Right lobe of liver (tissue), 6 donors: Measurements from ENCODE around the gene PCNX1. TPM values are rescaled to one million over a fixed set of nuclear protein-coding genes. Genes with fewer than 3 reads are reported as not detected.

ENCODE experiments used
- ATAC-seq, 4 donors: fragments of 200-7000 bp; cut with Tn5 transposase; one replicate each; pipeline ENCODE4 v1.9.1; 2020; ENCODE audit warnings: mild to moderate bottlenecking in 4 of 4, moderate library complexity in 4 of 4
- DNase-seq, 3 donors: peaks; one replicate each; pipeline ENCODE4 v3.0.0-alpha.2; 2020
- H3K27ac ChIP-seq, 3 donors: fragments of 200-600 bp; one replicate each; pipeline ENCODE4 v1.8.0; 2022
- H3K27me3 ChIP-seq, 2 donors: fragments of 200-600 bp; one replicate each; pipeline ENCODE4 v1.8.0; 2022
- H3K36me3 ChIP-seq, 4 donors: fragments of 200-600 bp; sonication (generic) in 1 of 4; one replicate each; pipeline versions ENCODE4 v1.5.1 to v1.8.0; 2017 to 2022; ENCODE audit warnings: control low read depth in 1 of 4
- H3K4me1 ChIP-seq, 4 donors: fragments of 200-600 bp; sonication (generic) in 1 of 4; one replicate each; pipeline versions ENCODE4 v1.5.1 to v1.8.0; 2017 to 2022; ENCODE audit warnings: control low read depth in 1 of 4
- H3K4me3 ChIP-seq, 3 donors: fragments of 200-600 bp; one replicate each; pipeline ENCODE4 v1.8.0; 2022
- H3K9me3 ChIP-seq, 4 donors: fragments of 200-600 bp; sonication (generic) in 1 of 4; one replicate each; pipeline versions ENCODE4 v1.5.1 to v1.8.0; 2017 to 2022; ENCODE audit warnings: control low read depth in 1 of 4
- POLR2A ChIP-seq: fragments of 450-650 bp; IDR thresholded peaks from one replicate; pipeline ENCODE4 v1.6.1; 2017; ENCODE audit warnings: antibody characterized with exemption, mild to moderate bottlenecking
- WGBS: methylation state at CpG from one replicate; pipeline ENCODE4 v1.1.6; 2018; ENCODE audit warnings: low coverage, low lambda C conversion rate; ENCODE audit not compliant: insufficient coverage; ENCODE audit errors: missing lambda C conversion rate; 5-methylcytosine and 5-hydroxymethylcytosine counted together
- intact Hi-C, 2 donors: fragments of 100-400 bp; cut with DNase I; formaldehyde crosslinking; loops; one replicate each; pipeline versions ENCODE4 v1.11.2 to v1.14.1; 2022
- total RNA-seq, 6 experiments: library from RNA; depleted of rRNA in 2 of 6; stranded (reverse); fragments of >200 nt in 2 of 6; fragmentation: NEBNext Ultra II Directional in 3 of 6; extraction: Animal tissue kit (Norgen Biotek cat#: 25700) in 3 of 6; gene quantifications; one replicate each; pipeline versions ENCODE4 v1.1.0 to v1.2.4, GENCODE V29; 2016 to 2023
- TF ChIP-seq, protein P1 (sequence below), 4 donors: fragments of 200-600 bp in 3 of 4; fragments of 450-650 bp in 1 of 4; IDR thresholded peaks; one replicate each; pipeline versions ENCODE4 v1.5.1 to v1.8.0; 2016 to 2022; ENCODE audit warnings: antibody characterized with exemption in 4 of 4, mild to moderate bottlenecking in 2 of 4
- donor health status: DM: no; HTN: yes; CAD: no.
- donor health status: DM: no; HTN: no; CAD: no.
- donor health status: DM: no; HTN: no; CAD: no.
- donor health status: DM: no; HTN: yes; CAD: no.
- donor health status: DM: no; HTN: yes; CAD: no.

PCNX1 gene
- total RNA-seq, 6 experiments from 2014 or later = 25.4 to 33.2 (median 29.3) TPM

- ATAC-seq = peak in 1 of 4 donors; percentile 21
- DNase-seq = no peak
- intact Hi-C loops = no loop called here
- Histone ChIP-seq H3K9me3 (no peaks in the 10 kb centered on the region), H3K4me1 (no peaks in the 10 kb centered on the region), H3K27me3 (no peaks in the 10 kb centered on the region), H3K36me3 (no peaks in the 10 kb centered on the region), H3K27ac (peak overlapping the region in 1 of 3 donors; percentile 22), H3K4me3 (no peak overlapping the region)
- 70% methylated on average over 7 of the region's 7 CpGs for WGBS
- no peak for TF ChIP-seq POLR2A
- TF ChIP-seq, protein P1, sequence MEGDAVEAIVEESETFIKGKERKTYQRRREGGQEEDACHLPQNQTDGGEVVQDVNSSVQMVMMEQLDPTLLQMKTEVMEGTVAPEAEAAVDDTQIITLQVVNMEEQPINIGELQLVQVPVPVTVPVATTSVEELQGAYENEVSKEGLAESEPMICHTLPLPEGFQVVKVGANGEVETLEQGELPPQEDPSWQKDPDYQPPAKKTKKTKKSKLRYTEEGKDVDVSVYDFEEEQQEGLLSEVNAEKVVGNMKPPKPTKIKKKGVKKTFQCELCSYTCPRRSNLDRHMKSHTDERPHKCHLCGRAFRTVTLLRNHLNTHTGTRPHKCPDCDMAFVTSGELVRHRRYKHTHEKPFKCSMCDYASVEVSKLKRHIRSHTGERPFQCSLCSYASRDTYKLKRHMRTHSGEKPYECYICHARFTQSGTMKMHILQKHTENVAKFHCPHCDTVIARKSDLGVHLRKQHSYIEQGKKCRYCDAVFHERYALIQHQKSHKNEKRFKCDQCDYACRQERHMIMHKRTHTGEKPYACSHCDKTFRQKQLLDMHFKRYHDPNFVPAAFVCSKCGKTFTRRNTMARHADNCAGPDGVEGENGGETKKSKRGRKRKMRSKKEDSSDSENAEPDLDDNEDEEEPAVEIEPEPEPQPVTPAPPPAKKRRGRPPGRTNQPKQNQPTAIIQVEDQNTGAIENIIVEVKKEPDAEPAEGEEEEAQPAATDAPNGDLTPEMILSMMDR (IDR thresholded peaks at IDR 0.05) = no peak
Measured at GRCh38 chr14:70881549-70882177, 25.6 kb upstream of the PCNX1 start.

GRCh38 chr14:70882776-70883492, 24.3 kb upstream of the PCNX1 start:
- Histone ChIP-seq H3K4me1 (no peaks in the 10 kb centered on the region), H3K27ac (no peak overlapping the region), H3K27me3 (no peaks in the 10 kb centered on the region), H3K36me3 (no peaks in the 10 kb centered on the region), H3K9me3 (no peaks in the 10 kb centered on the region), H3K4me3 (no peak overlapping the region)
- no peak for DNase-seq
- intact Hi-C loops = no loop called here
- peak; percentile 52 to 65 (median 57) for ATAC-seq
- WGBS = 42% methylated on average over 6 of the region's 6 CpGs
- TF ChIP-seq POLR2A = no peak
- TF ChIP-seq, protein P1 (IDR thresholded peaks at IDR 0.05) = no peak

DNA sequence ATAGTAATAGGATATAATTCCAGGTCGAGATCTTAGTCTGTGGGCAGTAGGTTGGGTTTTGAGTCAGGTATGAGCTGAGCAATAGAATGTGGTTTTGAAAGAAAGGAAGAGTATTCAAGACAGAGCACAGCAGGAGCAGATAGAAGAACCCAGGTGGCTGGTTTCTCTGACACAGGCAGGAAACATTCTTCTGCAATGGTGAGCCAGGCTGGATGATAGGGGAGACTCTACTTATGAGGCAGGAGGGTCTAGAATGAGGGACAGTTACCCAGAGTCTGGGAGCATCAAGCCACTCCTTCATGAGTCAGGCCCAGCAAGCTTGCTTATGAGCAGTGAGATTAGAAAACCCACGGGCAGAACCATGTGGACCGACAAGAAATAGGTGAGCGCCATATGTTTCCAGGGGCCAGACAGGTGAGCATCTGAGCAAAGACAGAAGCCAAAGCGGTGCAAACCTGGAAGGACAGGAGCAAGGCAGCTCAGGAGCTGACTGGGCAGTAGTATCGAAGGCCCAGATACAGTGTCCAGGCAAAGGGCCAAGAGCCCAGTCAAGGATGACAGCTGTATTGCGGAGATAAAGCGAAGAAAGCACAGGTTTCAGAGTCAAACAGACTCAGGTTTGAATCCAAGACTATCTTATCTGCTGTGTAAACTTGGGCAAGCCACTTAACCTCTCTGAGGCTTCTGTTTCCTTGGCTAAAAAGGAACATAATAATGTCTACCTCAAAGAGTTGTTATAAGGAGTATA, 22.5 kb upstream of the PCNX1 start:
- WGBS = 85% methylated on average over 6 of the region's 8 CpGs
- TF ChIP-seq, protein P1 (IDR thresholded peaks at IDR 0.05) = no peak
- no peak for TF ChIP-seq POLR2A
- H3K4me1 ChIP-seq = no peaks in the 10 kb centered on the region
- H3K27ac ChIP-seq = no peak overlapping the region
- intact Hi-C loops = no loop called here
- no peaks in the 10 kb centered on the region for H3K36me3 ChIP-seq
- no peak for DNase-seq
- no peaks in the 10 kb centered on the region for H3K9me3 ChIP-seq
- H3K4me3 ChIP-seq = no peak overlapping the region
- ATAC-seq = no peak
- H3K27me3 ChIP-seq = no peaks in the 10 kb centered on the region

DNA sequence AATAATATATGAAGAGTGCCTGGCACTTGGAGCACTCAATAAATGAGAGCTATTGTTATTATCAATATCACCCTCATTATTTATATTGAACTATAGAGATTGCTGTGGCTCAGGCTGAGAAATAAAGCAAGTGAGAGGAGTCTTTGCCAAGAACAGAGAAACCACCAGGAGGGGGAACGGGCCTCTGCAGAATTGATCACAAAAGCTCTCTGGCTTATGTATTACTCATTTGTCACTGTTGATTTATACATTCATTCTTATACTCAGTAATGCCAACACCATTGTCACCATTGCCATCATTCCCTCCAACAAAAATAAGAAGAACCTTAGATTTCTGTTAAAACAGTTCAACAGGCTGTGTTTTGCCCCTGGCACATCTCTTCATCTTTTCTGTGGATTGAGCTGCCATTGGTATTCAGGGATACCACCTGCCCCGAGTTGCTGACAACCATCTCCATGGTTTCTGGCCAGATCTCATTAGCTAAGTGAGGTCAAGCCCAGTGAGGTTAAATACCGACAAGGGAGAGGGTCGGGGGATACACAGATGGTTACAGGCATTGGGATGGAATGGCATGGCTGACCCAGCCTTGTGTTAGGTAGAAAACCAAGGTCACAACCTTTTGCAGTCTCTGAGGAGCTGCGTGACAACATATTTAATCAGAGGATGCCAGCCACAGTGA, 21.8 kb upstream of the PCNX1 start:
- Histone ChIP-seq H3K36me3 (no peaks in the 10 kb centered on the region), H3K27ac (no peak overlapping the region), H3K4me3 (no peak overlapping the region), H3K9me3 (no peaks in the 10 kb centered on the region), H3K27me3 (no peaks in the 10 kb centered on the region), H3K4me1 (no peaks in the 10 kb centered on the region)
- TF ChIP-seq POLR2A = no peak
- TF ChIP-seq, protein P1 (IDR thresholded peaks at IDR 0.05) = no peak
- ATAC-seq (no peak), DNase-seq (peak in 1 of 3 donors; percentile 21)
- intact Hi-C loops = no loop called here
- 57% methylated on average over 3 of the region's 5 CpGs for WGBS
